Subcutaneous adipose tissue (tissue), 4 donors: ENCODE measurements around the gene RIPK4. TPM values are rescaled to one million over a fixed set of nuclear protein-coding genes. Genes with fewer than 3 reads are reported as not detected.

Experiments
- CTCF ChIP-seq: fragments of 450-650 bp; IDR thresholded peaks from one replicate; pipeline ENCODE4 v1.5.1; 2016; ENCODE audit warnings: low read depth, mild to moderate bottlenecking, control low read depth, antibody characterized with exemption, moderate library complexity
- total RNA-seq, 4 donors: library from RNA; depleted of rRNA; stranded (reverse); fragments of >200 nt; gene quantifications; one replicate each; pipeline ENCODE4 v1.1.0, GENCODE V29; 2016

RIPK4 gene
- under 1 TPM in 1 of 4 donors, not detected in 3; 0.16 TPM for total RNA-seq

DNA sequence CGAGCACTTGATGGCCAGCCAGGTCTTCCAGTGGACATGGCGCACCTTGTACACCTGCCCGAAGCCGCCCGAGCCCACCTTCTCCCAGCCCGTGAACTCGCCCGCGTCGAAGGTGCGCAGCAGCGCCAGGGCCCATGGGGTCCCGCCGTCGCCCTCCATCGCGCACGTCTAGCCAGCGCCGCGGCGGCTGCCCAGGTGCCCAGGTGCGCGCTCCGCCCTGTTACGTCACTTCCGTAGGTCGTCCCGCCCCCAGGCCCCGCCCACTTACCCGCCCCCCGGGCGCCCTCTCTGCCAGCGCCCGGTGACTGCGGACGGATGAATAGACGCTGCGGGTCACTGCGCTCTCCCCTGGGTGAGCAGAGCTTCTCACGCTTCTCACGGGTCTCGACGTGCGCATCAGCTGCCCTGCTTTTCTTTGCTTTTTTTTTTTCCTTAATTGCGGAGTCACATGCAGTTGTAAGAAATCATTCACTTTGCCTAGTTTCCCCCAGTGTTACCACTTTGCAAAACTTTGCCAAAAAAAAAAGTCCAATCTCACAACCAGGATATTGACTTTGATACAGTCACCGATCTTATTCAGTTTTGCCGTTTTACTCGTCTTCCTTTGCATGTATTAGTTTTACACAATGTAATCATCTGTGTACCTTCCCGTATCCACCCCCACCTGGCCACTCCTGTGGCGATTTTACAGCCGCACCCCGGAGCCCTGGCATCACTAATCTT lies at the start of gene RIPK4:
Gene RIPK4, minus strand, starts transcription at position 170 of the 723 bp plus-strand sequence. Its CDS starts 11 bp downstream, at position 159.
- no peak for TF ChIP-seq CTCF

DNA sequence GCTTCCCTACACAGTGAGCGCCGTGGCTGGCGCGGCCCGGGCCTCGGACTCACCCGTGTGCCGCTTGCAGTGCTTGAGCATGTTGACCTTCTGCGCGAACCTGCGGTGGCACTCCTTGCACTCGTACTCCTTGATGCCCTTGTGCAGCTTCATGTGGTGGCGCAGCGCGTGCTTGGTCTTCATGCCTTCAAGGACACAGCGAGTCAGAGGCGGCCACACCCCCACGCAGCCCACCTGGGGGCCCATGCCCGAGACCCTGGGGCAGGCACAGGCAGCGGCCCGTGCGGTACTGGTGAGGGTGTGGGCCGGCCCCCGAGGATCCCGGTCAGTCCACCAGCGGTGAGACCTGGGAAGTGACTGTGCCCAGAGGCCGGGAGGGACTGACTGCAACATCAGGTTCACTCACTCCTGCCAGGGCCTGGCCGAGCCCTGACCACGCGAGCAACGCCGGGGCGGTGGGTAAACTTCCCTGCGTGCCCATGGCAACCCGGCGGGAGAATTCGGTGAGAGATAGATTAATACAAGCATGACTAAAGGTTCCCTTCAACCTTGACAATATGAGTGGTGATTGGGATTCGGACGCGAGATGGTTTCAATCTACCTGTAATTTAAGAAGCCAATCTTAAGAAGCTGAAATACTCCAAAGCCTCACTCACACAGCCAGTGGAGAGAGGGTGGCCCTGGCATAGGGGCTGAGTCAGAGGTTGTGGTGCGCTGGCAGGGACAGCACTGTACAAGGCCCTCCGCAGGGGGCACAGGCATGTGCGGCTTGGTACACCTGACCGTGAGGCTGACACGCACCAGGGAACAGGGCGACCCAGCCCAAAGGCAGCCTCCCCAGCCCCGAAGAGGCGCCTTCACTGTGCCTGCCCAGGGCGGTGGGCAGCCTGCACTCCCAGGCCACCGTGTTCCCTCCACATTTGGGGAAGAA lies 49.1 kb upstream of the RIPK4 start:
- no peak for TF ChIP-seq CTCF

- no peak for TF ChIP-seq CTCF
Observed at GRCh38 chr21:41813226-41813625, 46.4 kb upstream of the RIPK4 start.

DNA sequence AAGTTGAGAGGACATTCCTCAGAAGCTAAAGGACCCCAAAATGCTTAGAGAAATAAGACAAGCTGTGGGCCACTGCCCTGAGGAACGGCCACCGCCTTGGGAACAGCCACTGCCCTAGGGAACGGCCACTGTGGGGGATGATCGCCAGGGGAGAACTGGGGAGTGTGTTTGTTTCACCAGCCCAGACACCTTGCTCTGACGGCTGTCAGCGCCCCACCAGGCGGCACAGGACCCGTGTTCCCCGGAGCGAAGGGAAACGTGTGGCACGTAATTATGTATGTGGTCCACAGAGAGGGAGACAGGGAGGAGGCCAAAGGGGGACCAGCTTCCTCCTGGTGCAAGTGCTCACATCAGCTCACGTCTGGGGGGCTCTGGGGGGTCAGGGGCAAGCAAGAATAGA lies 45.8 kb upstream of the RIPK4 start:
- TF ChIP-seq CTCF, result no peak

DNA sequence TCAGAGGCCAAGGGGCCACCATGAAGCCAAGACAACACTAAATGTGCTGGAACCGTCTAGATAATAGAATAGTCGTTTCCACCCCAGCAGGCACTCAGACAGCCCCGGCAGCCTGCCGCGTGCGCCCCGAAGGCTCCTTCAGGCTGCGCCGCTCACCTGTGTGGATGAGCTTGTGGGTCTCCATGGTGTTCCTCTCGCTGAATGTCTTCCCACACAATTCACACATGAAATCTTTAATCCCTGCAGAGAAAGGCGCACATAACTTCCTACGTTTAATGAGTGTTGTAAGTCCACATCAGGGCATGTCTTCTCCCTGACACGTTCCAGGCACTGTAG lies 43.7 kb upstream of the RIPK4 start:
- no peak for TF ChIP-seq CTCF

DNA sequence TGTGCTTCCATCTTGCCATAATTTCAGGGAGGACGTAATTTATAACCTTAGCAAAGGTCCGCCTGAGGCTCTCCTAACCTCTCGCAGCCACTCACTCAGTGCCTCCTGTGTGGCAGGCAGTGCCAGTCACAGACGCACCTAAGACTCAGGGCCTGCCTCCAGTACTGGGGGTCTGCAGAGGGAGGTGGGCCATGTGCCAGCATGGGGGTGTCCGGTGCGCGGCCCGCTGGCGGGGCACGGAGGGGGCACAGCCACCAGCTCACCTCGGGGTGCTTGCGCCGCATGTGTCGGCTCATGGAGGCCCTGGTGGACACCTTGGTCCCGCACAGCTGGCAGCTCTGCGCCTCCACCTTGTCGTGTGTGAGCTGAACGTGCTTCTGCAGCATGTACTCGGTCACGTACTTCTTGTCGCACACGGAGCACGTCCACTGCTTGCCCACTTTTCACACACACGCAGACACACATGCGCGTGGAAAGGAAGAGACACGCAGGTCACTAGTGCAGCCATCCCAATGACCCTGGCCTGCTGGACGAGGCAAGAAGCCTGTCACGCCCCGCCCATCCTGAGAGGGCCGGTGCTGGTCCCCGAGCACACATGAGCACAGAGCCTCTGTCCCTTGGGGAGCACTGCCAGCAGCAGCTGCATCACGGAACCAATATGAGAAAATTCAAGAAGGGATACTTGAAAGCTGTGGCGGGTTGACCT lies 43.2 kb upstream of the RIPK4 start:
- TF ChIP-seq CTCF, result no peak

- TF ChIP-seq CTCF, result no peak
Observed at GRCh38 chr21:41808846-41809245, 42.0 kb upstream of the RIPK4 start.
